Measurements from ENCODE around the gene IFIT3.

GRCh38 chr10:89344156-89344555 lies 16.4 kb downstream of the IFIT3 start:
- no peak for TF ChIP-seq CTCF (conservative IDR thresholded peaks at IDR 0.05; ENCODE audit: low read length)
- TF ChIP-seq EZH2phosphoT487 (IDR thresholded peaks at IDR 0.05; ENCODE audit: borderline replicate concordance), result no peak

Data from Loucy (cell line).